Epithelial cell of proximal tubule (primary cell): ENCODE results near the gene PDE8B. TPM values are rescaled to one million over a fixed set of nuclear protein-coding genes. Genes with fewer than 3 reads are reported as not detected.

Experiments used
- DNase-seq: peaks from one replicate; pipeline ENCODE4 v3.0.0-alpha.2; 2011; ENCODE audit warnings: low read depth
- H3K4me3 ChIP-seq: 2 replicates; pipeline ENCODE4 v1.5.1; 2011; ENCODE audit warnings: low read depth, mild to moderate bottlenecking, low read length
- total RNA-seq: library from RNA; depleted of rRNA; stranded (reverse); fragments of >200 nt; gene quantifications from 2 replicates; pipeline ENCODE4 v1.2.3, GENCODE V29; 2015
- TF ChIP-seq, protein P1 (sequence below): conservative IDR thresholded peaks from 2 replicates; pipeline ENCODE4 v1.5.1; 2012; ENCODE audit warnings: low read depth, mild to moderate bottlenecking, low read length

Gene PDE8B
- total RNA-seq, 1 donor from 2014 or later, result 0.35 TPM

DNA sequence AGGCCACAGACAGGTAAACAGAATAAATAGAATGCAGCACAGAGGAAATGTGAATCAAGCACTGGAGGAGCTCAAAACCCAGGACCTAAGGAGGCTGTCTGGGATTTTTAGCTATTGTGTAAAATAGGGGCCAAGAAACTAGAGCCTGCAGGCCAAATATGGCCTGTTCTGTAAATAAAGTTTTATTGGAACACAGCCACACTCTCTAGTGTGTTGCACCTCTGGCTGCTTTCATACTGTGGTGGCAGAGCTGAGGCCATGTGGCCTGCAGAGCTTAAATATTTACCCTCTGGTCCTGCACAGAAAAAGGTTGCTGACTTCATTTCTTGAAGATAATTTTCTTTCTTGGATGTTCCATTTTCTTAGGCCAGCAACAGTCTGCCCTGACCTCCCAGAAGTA lies 145.3 kb downstream of the PDE8B start:
- TF ChIP-seq, protein P1, sequence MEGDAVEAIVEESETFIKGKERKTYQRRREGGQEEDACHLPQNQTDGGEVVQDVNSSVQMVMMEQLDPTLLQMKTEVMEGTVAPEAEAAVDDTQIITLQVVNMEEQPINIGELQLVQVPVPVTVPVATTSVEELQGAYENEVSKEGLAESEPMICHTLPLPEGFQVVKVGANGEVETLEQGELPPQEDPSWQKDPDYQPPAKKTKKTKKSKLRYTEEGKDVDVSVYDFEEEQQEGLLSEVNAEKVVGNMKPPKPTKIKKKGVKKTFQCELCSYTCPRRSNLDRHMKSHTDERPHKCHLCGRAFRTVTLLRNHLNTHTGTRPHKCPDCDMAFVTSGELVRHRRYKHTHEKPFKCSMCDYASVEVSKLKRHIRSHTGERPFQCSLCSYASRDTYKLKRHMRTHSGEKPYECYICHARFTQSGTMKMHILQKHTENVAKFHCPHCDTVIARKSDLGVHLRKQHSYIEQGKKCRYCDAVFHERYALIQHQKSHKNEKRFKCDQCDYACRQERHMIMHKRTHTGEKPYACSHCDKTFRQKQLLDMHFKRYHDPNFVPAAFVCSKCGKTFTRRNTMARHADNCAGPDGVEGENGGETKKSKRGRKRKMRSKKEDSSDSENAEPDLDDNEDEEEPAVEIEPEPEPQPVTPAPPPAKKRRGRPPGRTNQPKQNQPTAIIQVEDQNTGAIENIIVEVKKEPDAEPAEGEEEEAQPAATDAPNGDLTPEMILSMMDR, result no peak
- no peak for DNase-seq
- no peak overlapping the region for H3K4me3 ChIP-seq

DNA sequence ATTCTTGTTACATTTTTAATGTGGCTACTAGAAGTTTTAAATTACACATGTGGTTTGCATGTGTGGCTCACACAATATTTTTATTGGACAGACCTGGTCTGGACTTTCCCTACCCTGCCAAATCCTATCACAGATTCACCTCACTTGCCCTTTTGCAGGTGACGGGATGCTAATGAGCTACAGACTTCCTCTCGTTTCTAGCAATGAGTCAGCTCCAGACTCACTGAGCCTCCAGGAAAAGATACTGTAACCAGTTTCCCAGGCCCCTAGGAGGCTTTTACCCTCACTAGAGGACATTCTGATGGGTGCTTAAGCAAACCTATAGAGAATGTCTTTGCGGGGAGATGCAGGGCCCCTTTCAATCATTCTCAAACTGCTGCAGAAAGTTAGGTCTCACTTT lies 146.3 kb downstream of the PDE8B start:
- DNase-seq, result peak; percentile 18
- H3K4me3 ChIP-seq, result no peak overlapping the region
- TF ChIP-seq, protein P1, result peak; percentile 13

DNA sequence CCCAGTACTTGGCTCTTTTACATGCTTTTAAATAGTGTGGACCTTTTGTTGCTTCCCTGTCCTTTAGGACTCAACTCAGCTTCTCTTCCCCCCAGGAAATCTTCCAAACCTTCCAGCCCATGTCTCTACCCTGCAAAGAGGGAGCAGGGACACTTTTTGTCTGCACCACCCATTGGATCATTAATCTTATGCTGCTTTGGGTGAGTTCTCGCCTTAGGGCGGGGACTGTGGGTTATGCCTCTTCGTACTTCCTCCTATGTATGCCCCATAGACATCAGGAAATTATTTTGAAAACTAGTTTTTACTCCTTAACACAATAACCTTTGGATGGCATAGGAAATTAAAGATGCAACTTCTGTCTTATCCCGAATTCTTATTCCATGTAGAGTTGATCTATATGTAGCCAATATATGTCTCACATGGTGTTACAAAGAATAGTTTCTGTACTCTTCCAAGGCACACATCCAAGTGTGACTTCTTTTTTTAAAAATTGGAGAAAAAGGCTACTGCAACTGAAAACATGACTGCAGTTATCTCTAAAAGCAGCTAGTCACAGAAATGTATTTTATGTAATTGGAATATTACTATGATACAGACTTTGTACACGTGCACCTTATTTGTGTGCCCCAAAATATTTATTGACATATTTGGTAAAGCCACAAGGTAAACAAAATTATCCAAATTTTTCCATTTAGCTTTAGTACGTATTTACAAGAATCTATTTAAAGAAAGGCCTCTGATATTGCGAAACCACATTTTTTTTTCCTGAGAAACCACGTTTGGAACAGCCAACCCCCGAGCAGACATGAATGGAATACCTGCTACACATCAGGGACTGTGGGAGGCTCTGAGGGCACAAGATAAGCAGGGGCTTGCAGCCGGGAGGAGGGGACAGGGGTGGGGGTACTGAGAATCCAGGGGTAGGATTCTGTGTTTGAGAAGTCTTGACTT lies 148.1 kb downstream of the PDE8B start:
- DNase-seq, result peak; percentile 23
- TF ChIP-seq, protein P1, result no peak
- H3K4me3 ChIP-seq, result no peak overlapping the region

DNA sequence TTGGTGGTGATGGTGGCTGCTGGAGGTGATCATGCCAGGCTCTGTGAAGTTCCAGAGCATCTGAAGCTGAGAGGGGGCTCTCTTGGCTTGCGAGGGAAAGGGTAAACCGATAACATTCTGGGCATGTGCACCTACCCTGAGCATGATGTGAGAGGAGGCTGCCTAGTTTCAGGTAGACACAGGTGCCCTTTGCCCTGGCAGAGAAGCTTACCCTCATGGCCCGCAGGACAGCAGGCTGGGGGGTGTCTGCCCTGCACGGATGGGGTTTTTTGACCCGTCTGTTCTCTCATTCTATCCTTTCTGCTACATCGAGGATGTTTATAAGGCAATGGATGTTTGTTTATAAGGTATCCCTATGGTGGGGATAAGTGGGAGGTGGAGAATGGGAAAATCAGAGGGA lies 148.8 kb downstream of the PDE8B start:
- TF ChIP-seq, protein P1, result no peak
- DNase-seq, result no peak
- H3K4me3 ChIP-seq, result no peak overlapping the region

DNA sequence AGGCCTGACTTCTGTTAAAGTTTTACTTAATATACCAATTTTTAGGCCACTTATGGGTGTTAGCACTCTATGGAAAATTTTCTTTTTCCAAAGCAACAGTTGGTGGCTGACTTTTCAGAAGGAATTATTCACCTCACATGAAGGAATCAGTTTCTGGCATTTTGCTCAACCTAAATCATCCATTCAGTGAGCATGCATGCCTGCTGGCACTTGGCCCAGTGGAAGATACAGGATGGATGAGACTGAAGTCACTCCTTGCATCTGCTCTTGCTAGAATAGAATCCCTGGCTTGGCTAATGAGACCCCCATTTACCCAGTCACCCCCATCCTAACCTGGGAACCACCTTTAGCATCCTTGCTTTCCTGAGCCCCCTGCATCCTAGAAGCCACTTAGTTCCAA lies 149.9 kb downstream of the PDE8B start:
- no peak overlapping the region for H3K4me3 ChIP-seq
- DNase-seq, result no peak
- TF ChIP-seq, protein P1, result no peak

DNA sequence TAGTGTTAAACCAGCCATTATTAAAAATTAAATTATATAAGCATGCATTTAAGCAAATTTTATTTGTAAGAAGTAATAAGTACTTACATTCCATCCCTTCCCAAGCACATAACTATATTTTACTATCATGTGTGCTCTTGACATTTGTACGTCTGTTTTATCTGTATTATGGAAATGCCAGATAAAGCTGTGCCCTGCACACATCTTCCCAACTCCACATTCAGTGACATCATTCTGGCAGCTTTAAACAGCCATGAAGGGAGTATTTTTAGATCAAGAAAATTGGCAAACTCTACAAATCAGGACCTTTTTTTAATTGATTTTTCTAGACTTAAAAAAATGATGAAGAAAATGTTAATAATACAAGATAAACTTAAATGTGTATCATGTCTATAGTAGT lies 150.5 kb downstream of the PDE8B start:
- no peak for DNase-seq
- TF ChIP-seq, protein P1, result no peak
- H3K4me3 ChIP-seq, result no peak overlapping the region
